Loucy (cell line): ENCODE measurements around the gene TSGA10.
"Not testable (repeated sequence)": the region's sequence is repeated elsewhere in the genome, so short reads cannot be mapped to it uniquely, and the experiment has no call there.

Experiments used
- H2AFZ ChIP-seq: fragments of 200-600 bp; sonication (generic); 2 replicates; pipeline ENCODE4 v1.6.0; 2016; ENCODE audit warnings: antibody characterized with exemption, mild to moderate bottlenecking, low read length, moderate library complexity
- H3F3A ChIP-seq: fragments of 200-600 bp; 2 replicates; pipeline ENCODE4 v1.6.0; 2016; ENCODE audit warnings: antibody characterized with exemption, low read depth, mild to moderate bottlenecking
- H3K27me3 ChIP-seq: fragments of 200-600 bp; sonication (generic); 2 replicates; pipeline ENCODE4 v1.6.1; 2014; ENCODE audit warnings: low read length, mild to moderate bottlenecking; ENCODE audit not compliant: insufficient read depth, poor library complexity, severe bottlenecking
- H3K36me3 ChIP-seq: fragments of 200-600 bp; sonication (generic); 2 replicates; pipeline ENCODE4 v1.6.1; 2016; ENCODE audit warnings: low read length; ENCODE audit not compliant: insufficient read depth
- H3K4me1 ChIP-seq: fragments of 200-600 bp; sonication (generic); 2 replicates; pipeline ENCODE4 v1.5.1; 2014; ENCODE audit warnings: low read length, mild to moderate bottlenecking; ENCODE audit not compliant: insufficient read depth, poor library complexity, severe bottlenecking
- H3K4me2 ChIP-seq: fragments of 200-600 bp; sonication (generic); 2 replicates; pipeline ENCODE4 v1.6.0; 2014; ENCODE audit warnings: antibody characterized with exemption, low read length, low read depth, mild to moderate bottlenecking; ENCODE audit not compliant: poor library complexity, severe bottlenecking
- H3K4me3 ChIP-seq: fragments of 200-600 bp; sonication (generic); 2 replicates; pipeline ENCODE4 v1.5.1; 2014; ENCODE audit warnings: low read length, mild to moderate bottlenecking, mixed read lengths; ENCODE audit not compliant: poor library complexity, severe bottlenecking
- H3K79me2 ChIP-seq: fragments of 200-600 bp; sonication (generic); 2 replicates; pipeline ENCODE4 v1.6.1; 2014; ENCODE audit warnings: low read length; ENCODE audit not compliant: insufficient read depth
- H3K9ac ChIP-seq: fragments of 200-600 bp; sonication (generic); 2 replicates; pipeline ENCODE4 v1.6.0; 2014; ENCODE audit warnings: mild to moderate bottlenecking, low read depth, low read length, moderate library complexity; ENCODE audit not compliant: poor library complexity, severe bottlenecking
- H3K9me2 ChIP-seq: fragments of 200-600 bp; sonication (generic); replicated peaks from 2 replicates; pipeline ENCODE4 v1.6.1; 2016; ENCODE audit warnings: low read depth, low read length, mixed read lengths
- H3K9me3 ChIP-seq: fragments of 200-600 bp; sonication (generic); 2 replicates; pipeline ENCODE4 v1.6.1; 2014; ENCODE audit warnings: mild to moderate bottlenecking, antibody characterized with exemption, low read length, low read depth; ENCODE audit not compliant: insufficient read depth
- H4K20me1 ChIP-seq: fragments of 200-600 bp; sonication (generic); 2 replicates; pipeline ENCODE4 v1.6.0; 2014; ENCODE audit warnings: antibody characterized with exemption, low read length, mild to moderate bottlenecking; ENCODE audit not compliant: insufficient read depth, poor library complexity, severe bottlenecking
- EZH2phosphoT487 ChIP-seq: fragments of 200-600 bp; IDR thresholded peaks from 2 replicates; pipeline ENCODE4 v1.6.1; 2018; ENCODE audit warnings: antibody characterized with exemption, mild to moderate bottlenecking, moderate library complexity, borderline replicate concordance
- TF ChIP-seq, protein P1 (sequence below): fragments of 200-600 bp; sonication (generic); conservative IDR thresholded peaks from 2 replicates; pipeline ENCODE4 v1.5.1; 2014; ENCODE audit warnings: mild to moderate bottlenecking, antibody characterized with exemption, low read length

The TSGA10 gene

GRCh38 chr2:99067871-99068625 is 86.7 kb downstream of the TSGA10 start:
- peaks cover 25% of the 10 kb centered on the region for H3K4me1 ChIP-seq
- no peak overlapping the region for H3K9ac ChIP-seq
- no peaks in the 10 kb centered on the region for H3K9me3 ChIP-seq
- no peaks in the 10 kb centered on the region for H3K36me3 ChIP-seq
- H3K9me2 ChIP-seq, result no peaks in the 10 kb centered on the region
- H4K20me1 ChIP-seq, result no peaks in the 10 kb centered on the region
- H3K4me3 ChIP-seq, result no peak overlapping the region
- no peak for TF ChIP-seq EZH2phosphoT487
- TF ChIP-seq, protein P1, sequence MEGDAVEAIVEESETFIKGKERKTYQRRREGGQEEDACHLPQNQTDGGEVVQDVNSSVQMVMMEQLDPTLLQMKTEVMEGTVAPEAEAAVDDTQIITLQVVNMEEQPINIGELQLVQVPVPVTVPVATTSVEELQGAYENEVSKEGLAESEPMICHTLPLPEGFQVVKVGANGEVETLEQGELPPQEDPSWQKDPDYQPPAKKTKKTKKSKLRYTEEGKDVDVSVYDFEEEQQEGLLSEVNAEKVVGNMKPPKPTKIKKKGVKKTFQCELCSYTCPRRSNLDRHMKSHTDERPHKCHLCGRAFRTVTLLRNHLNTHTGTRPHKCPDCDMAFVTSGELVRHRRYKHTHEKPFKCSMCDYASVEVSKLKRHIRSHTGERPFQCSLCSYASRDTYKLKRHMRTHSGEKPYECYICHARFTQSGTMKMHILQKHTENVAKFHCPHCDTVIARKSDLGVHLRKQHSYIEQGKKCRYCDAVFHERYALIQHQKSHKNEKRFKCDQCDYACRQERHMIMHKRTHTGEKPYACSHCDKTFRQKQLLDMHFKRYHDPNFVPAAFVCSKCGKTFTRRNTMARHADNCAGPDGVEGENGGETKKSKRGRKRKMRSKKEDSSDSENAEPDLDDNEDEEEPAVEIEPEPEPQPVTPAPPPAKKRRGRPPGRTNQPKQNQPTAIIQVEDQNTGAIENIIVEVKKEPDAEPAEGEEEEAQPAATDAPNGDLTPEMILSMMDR, result no peak
- no peaks in the 10 kb centered on the region for H3K27me3 ChIP-seq
- H3F3A ChIP-seq, result no peaks in the 10 kb centered on the region
- peak overlapping the region; percentile 20 for H3K4me2 ChIP-seq
- H2AFZ ChIP-seq, result peak overlapping the region; percentile 94
- no peaks in the 10 kb centered on the region for H3K79me2 ChIP-seq

DNA sequence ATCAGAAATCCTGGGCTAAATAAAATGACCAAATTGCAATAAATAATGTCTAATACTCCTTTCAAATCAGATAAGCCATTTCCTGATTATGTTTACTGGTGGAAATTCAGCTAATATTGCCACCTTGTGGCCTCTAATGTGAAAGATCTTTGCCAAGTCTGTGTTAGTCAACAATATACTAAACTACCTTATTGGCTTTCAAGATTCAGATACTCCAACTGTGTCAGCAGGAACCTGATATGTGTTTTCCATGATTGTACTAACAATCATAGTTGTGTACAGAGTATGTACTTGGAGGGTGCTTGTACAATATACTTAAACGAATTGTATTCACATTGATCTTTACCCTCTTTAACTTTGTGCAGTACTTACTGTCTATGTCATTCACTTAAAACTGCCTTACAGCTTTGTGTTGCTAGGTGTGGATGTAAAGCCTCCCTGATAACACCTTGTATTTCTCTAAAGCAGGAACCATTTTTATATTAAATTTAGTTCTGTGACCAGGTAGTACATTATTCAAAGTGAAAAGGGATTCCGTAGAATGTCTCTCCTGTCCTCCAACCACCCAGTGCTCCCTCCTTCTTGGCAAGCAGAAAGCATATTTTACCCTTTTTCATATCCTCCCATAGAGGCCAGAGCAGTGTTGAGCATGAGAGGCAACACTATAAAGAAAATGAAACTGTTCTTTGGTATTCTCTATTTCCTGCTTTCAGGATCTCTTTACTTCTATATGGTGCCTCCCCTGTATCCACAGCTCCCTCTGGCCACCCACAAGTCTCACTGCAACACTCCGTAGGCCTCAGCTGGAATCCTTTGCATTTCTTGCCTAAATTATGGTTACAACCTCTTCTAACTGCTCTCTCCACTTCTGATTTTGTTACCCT is 88.4 kb downstream of the TSGA10 start:
- peak overlapping the region; percentile 45 for H3K4me3 ChIP-seq
- H3K4me1 ChIP-seq, result peaks cover 25% of the 10 kb centered on the region
- no peaks in the 10 kb centered on the region for H3K79me2 ChIP-seq
- H3K36me3 ChIP-seq, result no peaks in the 10 kb centered on the region
- TF ChIP-seq, protein P1, result peak; percentile 80
- no peak for TF ChIP-seq EZH2phosphoT487
- no peaks in the 10 kb centered on the region for H3K27me3 ChIP-seq
- peak overlapping the region; percentile 46 for H3K9ac ChIP-seq
- no peaks in the 10 kb centered on the region for H3K9me3 ChIP-seq
- no peaks in the 10 kb centered on the region for H3F3A ChIP-seq
- peak overlapping the region; percentile 94 for H2AFZ ChIP-seq
- peak overlapping the region; percentile 63 for H3K4me2 ChIP-seq
- no peaks in the 10 kb centered on the region for H4K20me1 ChIP-seq
- H3K9me2 ChIP-seq, result no peaks in the 10 kb centered on the region

DNA sequence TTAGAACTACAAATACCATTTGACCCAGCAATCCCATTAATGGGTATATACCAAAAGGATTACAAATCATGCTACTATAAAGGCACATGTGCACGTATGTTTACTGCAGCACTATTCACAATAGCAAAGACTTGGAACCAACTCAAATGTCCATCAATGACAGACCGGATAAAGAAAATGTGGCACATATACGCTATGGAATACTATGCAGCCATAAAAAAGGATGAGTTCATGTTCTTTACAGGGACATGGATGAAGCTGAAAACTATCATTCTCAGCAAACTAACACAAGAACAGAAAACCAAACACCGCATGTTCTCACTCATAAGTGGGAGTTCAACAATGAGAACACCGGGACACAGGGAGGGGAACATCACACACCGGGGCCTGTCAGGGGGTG is 105.6 kb downstream of the TSGA10 start:
- H2AFZ ChIP-seq, H3K9ac ChIP-seq, H3K36me3 ChIP-seq, H3K79me2 ChIP-seq, H3K9me2 ChIP-seq, H3F3A ChIP-seq, H4K20me1 ChIP-seq, H3K4me3 ChIP-seq, H3K9me3 ChIP-seq, H3K27me3 ChIP-seq, H3K4me1 ChIP-seq, H3K4me2 ChIP-seq: not testable (repeated sequence)

DNA sequence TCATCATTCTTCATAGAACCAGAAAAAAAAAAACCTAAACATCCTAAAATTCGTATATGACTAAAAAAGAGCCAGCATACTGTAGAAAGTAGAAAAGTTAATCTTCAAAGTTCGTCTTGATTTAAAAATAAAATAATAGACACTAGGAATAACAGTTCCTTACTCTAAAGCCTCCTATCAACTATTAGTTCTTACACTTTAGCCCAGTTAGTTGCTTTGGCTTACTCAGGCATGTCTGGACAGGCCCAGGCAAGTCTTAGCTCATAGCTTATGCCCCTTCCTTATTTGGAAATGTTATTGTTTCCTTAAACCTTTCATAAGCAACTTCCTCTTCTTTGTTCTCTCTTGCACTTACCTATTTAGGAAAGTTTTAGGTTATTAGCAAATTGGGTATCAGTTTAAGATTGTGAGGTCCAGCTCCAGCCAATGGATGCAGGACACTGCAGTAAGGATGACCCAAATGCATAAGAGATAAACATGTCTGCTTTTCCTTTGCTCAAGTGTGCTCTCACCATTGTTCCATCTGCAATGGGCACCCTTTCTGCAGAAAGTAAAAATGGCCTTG is 113.9 kb downstream of the TSGA10 start:
- not testable (repeated sequence) for H2AFZ ChIP-seq, H3K4me1 ChIP-seq, H3K36me3 ChIP-seq, H3K9me2 ChIP-seq, H3K4me2 ChIP-seq, H3K9ac ChIP-seq, H3K27me3 ChIP-seq, H3K79me2 ChIP-seq, H4K20me1 ChIP-seq, H3F3A ChIP-seq, H3K4me3 ChIP-seq, H3K9me3 ChIP-seq
